ENCODE data around the gene JPH3. TPM values are rescaled to one million over a fixed set of nuclear protein-coding genes. Genes with fewer than 3 reads are reported as not detected.
A peak's percentile ranks its signal among the peaks of the same experiment; 100 is the strongest.

JPH3 gene
- polyA plus RNA-seq, 3 donors, result not detected

DNA sequence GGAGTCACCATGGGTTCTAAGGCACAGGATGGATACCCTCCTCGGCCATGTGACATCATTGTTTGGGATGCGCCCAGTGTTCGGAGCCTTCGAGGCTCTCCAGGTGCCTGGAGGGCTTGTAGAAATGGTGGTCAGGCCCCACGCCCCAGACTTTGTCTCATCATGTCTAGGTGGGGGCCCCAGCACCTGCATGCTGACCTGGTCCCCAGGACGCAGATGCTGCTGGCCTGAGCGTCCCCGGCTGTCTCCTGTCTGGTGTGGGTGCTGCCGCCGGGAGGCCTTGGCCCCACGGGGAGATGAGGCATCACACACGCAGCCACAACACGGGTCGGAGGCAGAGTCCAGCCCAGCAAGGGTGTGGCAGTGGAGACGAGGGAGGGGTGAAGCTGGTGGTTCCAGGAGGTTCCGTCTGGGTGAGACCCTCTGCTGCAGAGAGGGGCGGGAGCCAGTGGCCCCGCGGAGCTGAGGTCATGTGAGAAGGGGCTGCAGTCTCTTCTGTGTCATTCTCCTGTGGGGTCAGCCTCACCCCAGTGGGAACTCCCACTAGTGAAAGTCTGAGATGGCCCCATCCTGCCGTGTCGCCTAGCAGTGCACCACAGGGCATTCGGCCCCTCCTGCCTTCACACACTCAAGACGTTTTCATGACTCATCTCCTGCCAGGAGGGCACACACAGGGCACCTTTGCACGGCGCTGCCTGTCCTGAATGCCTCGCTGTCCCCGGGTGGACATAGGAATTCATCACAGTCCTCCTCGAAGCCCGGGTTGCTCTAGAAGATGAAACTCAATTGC is 46.6 kb downstream of the JPH3 start:
- Histone ChIP-seq H3K27ac (ENCODE audit: low read depth in 1 of 2, low read length in 2 of 2) (no peak overlapping the region), H4K20me1 (ENCODE audit: insufficient read depth, low read length) (no peaks in the 10 kb centered on the region), H3K9me3 (replicated peaks in 1 of 2; ENCODE audit: control insufficient read depth in 1 of 2, insufficient read depth in 1 of 2, low read length in 2 of 2) (no peaks in the 10 kb centered on the region), H3K27me3 (ENCODE audit: control insufficient read depth in 2 of 2, insufficient read depth in 2 of 2, low read length in 2 of 2) (peaks cover 0 to 3% of the 10 kb centered on the region in 2 donors), H2AFZ (ENCODE audit: insufficient read depth, low read depth, low read length, poor library complexity, severe bottlenecking) (no peak overlapping the region), H3K4me2 (replicated peaks; ENCODE audit: extremely low read depth, low read length, poor library complexity, severe bottlenecking) (no peak overlapping the region), H3K4me3 (replicated peaks in 1 of 3; ENCODE audit: low read depth in 2 of 3, low read length in 3 of 3) (no peak overlapping the region), H3K36me3 (replicated peaks in 1 of 2; ENCODE audit: control insufficient read depth in 1 of 2, insufficient read depth in 2 of 2, low read length in 2 of 2) (no peaks in the 10 kb centered on the region), H3K4me1 (ENCODE audit: control insufficient read depth in 1 of 2, insufficient read depth in 2 of 2, low read length in 2 of 2) (no peaks in the 10 kb centered on the region), H3K79me2 (ENCODE audit: insufficient read depth, low read length) (no peaks in the 10 kb centered on the region), H3K9ac (ENCODE audit: insufficient read depth, low read length, poor library complexity, severe bottlenecking) (no peak overlapping the region)
- Mint-ChIP-seq H3K27ac (no peak overlapping the region), H3K4me3 (peak overlapping the region in 1 of 2 donors; percentile 46), H3K36me3 (no peaks in the 10 kb centered on the region), H3K4me1 (peaks cover 2% of the 10 kb centered on the region), H3K9me3 (peaks cover 0 to 8% (median 3%) of the 10 kb centered on the region in 7 donors), H3K27me3 (ENCODE audit: low read depth in 3 of 3) (peaks cover 11 to 29% (median 12%) of the 10 kb centered on the region in 3 donors)
- 91% methylated on average over 27 of the region's 29 CpGs for WGBS (ENCODE audit: insufficient coverage)
- DNase-seq, result no peak
- intact Hi-C loops (cut with micrococcal nuclease), result no loop called here
- TF ChIP-seq, protein P1, sequence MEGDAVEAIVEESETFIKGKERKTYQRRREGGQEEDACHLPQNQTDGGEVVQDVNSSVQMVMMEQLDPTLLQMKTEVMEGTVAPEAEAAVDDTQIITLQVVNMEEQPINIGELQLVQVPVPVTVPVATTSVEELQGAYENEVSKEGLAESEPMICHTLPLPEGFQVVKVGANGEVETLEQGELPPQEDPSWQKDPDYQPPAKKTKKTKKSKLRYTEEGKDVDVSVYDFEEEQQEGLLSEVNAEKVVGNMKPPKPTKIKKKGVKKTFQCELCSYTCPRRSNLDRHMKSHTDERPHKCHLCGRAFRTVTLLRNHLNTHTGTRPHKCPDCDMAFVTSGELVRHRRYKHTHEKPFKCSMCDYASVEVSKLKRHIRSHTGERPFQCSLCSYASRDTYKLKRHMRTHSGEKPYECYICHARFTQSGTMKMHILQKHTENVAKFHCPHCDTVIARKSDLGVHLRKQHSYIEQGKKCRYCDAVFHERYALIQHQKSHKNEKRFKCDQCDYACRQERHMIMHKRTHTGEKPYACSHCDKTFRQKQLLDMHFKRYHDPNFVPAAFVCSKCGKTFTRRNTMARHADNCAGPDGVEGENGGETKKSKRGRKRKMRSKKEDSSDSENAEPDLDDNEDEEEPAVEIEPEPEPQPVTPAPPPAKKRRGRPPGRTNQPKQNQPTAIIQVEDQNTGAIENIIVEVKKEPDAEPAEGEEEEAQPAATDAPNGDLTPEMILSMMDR (IDR thresholded peaks at IDR 0.05), result no peak

GRCh38 chr16:87652386-87652785 is 50.1 kb downstream of the JPH3 start:
- no peak overlapping the region for H3K4me2 ChIP-seq (replicated peaks; ENCODE audit: extremely low read depth, low read length, poor library complexity, severe bottlenecking)
- no peak overlapping the region for H3K9ac ChIP-seq (ENCODE audit: insufficient read depth, low read length, poor library complexity, severe bottlenecking)
- TF ChIP-seq, protein P1 (IDR thresholded peaks at IDR 0.05), result no peak
- no peak for DNase-seq
- H3K9me3 ChIP-seq (replicated peaks in 1 of 2; ENCODE audit: control insufficient read depth in 1 of 2, insufficient read depth in 1 of 2, low read length in 2 of 2), result no peaks in the 10 kb centered on the region
- WGBS (ENCODE audit: insufficient coverage), result 95% methylated on average over 15 of the region's 17 CpGs
- Mint-ChIP-seq H3K27ac (peak overlapping the region in 1 of 7 donors; percentile 28), H3K9me3 (peaks cover 0 to 3% (median 0%) of the 10 kb centered on the region in 7 donors), H3K36me3 (no peaks in the 10 kb centered on the region), H3K4me1 (peaks cover 2% of the 10 kb centered on the region), H3K27me3 (ENCODE audit: low read depth in 3 of 3) (peaks cover 15 to 28% (median 16%) of the 10 kb centered on the region in 3 donors), H3K4me3 (no peak overlapping the region)
- no peaks in the 10 kb centered on the region for H3K4me1 ChIP-seq (ENCODE audit: control insufficient read depth in 1 of 2, insufficient read depth in 2 of 2, low read length in 2 of 2)
- H3K27ac ChIP-seq (ENCODE audit: low read depth in 1 of 2, low read length in 2 of 2), result no peak overlapping the region
- no peaks in the 10 kb centered on the region for H3K79me2 ChIP-seq (ENCODE audit: insufficient read depth, low read length)
- H4K20me1 ChIP-seq (ENCODE audit: insufficient read depth, low read length), result no peaks in the 10 kb centered on the region
- intact Hi-C loops (cut with micrococcal nuclease), result no loop called here
- H3K27me3 ChIP-seq (ENCODE audit: control insufficient read depth in 2 of 2, insufficient read depth in 2 of 2, low read length in 2 of 2), result peaks cover 0 to 3% of the 10 kb centered on the region in 2 donors
- no peak overlapping the region for H3K4me3 ChIP-seq (replicated peaks in 1 of 3; ENCODE audit: low read depth in 2 of 3, low read length in 3 of 3)
- no peaks in the 10 kb centered on the region for H3K36me3 ChIP-seq (replicated peaks in 1 of 2; ENCODE audit: control insufficient read depth in 1 of 2, insufficient read depth in 2 of 2, low read length in 2 of 2)
- no peak overlapping the region for H2AFZ ChIP-seq (ENCODE audit: insufficient read depth, low read depth, low read length, poor library complexity, severe bottlenecking)
